RWPE2 (cell line): ENCODE measurements around the gene RFX7.

Experiments
- ATAC-seq: fragments of 200-7000 bp; cut with Tn5 transposase; 3 replicates; pipeline ENCODE4 v1.9.1; 2021; ENCODE audit warnings: low read depth
- DNase-seq: peaks from one replicate; pipeline ENCODE4 v3.0.0-alpha.2; 2020; ENCODE audit warnings: low spot score
- H3K27ac ChIP-seq: fragments of 450-650 bp; 2 replicates; pipeline ENCODE4 v1.5.1; 2017; ENCODE audit warnings: mild to moderate bottlenecking; ENCODE audit not compliant: poor library complexity, severe bottlenecking
- H3K27me3 ChIP-seq: fragments of 250-450 bp; sonication (Bioruptor Pico); 2 replicates; pipeline ENCODE4 v1.5.1; 2021; ENCODE audit warnings: mild to moderate bottlenecking, moderate library complexity; ENCODE audit not compliant: insufficient read depth, poor library complexity, severe bottlenecking
- H3K36me3 ChIP-seq: fragments of 250-450 bp; sonication (Bioruptor Pico); 2 replicates; pipeline ENCODE4 v1.5.1; 2020; ENCODE audit warnings: low read depth, mild to moderate bottlenecking, moderate library complexity
- H3K4me1 ChIP-seq: fragments of 250-450 bp; sonication (Bioruptor Pico); 2 replicates; pipeline ENCODE4 v1.5.1; 2021; ENCODE audit warnings: mild to moderate bottlenecking, moderate library complexity; ENCODE audit not compliant: insufficient read depth, poor library complexity, severe bottlenecking
- H3K4me3 ChIP-seq: fragments of 250-450 bp; sonication (Bioruptor Pico); 2 replicates; pipeline ENCODE4 v1.5.1; 2021; ENCODE audit warnings: mild to moderate bottlenecking, moderate library complexity; ENCODE audit not compliant: severe bottlenecking
- H3K9me3 ChIP-seq: fragments of 250-450 bp; sonication (Bioruptor Pico); 2 replicates; pipeline ENCODE4 v1.5.1; 2021; ENCODE audit warnings: mild to moderate bottlenecking, moderate library complexity; ENCODE audit not compliant: severe bottlenecking
- CTCF ChIP-seq: fragments of 450-650 bp; IDR thresholded peaks from one replicate; pipeline ENCODE4 v1.5.1; 2017; ENCODE audit warnings: mild to moderate bottlenecking, moderate library complexity; ENCODE audit not compliant: poor library complexity, severe bottlenecking

The RFX7 gene

GRCh38 chr15:56202701-56203100 is 41.0 kb downstream of the RFX7 start:
- Histone ChIP-seq H3K9me3 (no peaks in the 10 kb centered on the region), H3K4me1 (peaks cover 19% of the 10 kb centered on the region), H3K27me3 (no peaks in the 10 kb centered on the region), H3K36me3 (peaks cover 24% of the 10 kb centered on the region), H3K4me3 (no peak overlapping the region), H3K27ac (no peak overlapping the region)
- TF ChIP-seq CTCF: no peak
- DNase-seq (no peak), ATAC-seq (no peak)

- H3K27me3 ChIP-seq: no peaks in the 10 kb centered on the region
- no peak overlapping the region for H3K27ac ChIP-seq
- no peaks in the 10 kb centered on the region for H3K9me3 ChIP-seq
- no peak overlapping the region for H3K4me3 ChIP-seq
- peaks cover 32% of the 10 kb centered on the region for H3K36me3 ChIP-seq
- ATAC-seq: no peak
- no peak for TF ChIP-seq CTCF
- DNase-seq: no peak
- H3K4me1 ChIP-seq: peaks cover 3% of the 10 kb centered on the region
These were observed 44.6 kb downstream of the RFX7 start for GRCh38 chr15:56199038-56199437.

GRCh38 chr15:56194035-56194434 is 49.6 kb downstream of the RFX7 start:
- Histone ChIP-seq H3K4me3 (no peak overlapping the region), H3K4me1 (peaks cover 3% of the 10 kb centered on the region), H3K9me3 (no peaks in the 10 kb centered on the region), H3K27me3 (no peaks in the 10 kb centered on the region), H3K36me3 (peaks cover 23% of the 10 kb centered on the region), H3K27ac (no peak overlapping the region)
- no peak for TF ChIP-seq CTCF
- DNase-seq: no peak
- ATAC-seq: no peak

GRCh38 chr15:56192659-56193442 is 50.8 kb downstream of the RFX7 start:
- no peaks in the 10 kb centered on the region for H3K9me3 ChIP-seq
- no peak for ATAC-seq
- H3K36me3 ChIP-seq: peaks cover 16% of the 10 kb centered on the region
- no peak overlapping the region for H3K4me3 ChIP-seq
- peaks cover 3% of the 10 kb centered on the region for H3K4me1 ChIP-seq
- no peaks in the 10 kb centered on the region for H3K27me3 ChIP-seq
- TF ChIP-seq CTCF: no peak
- DNase-seq: no peak
- H3K27ac ChIP-seq: no peak overlapping the region

GRCh38 chr15:56187665-56188064 is 56.0 kb downstream of the RFX7 start:
- H3K36me3 ChIP-seq: peaks cover 13% of the 10 kb centered on the region; the same call in 1 of the 2 replicates
- DNase-seq (no peak), ATAC-seq (no peak)
- H3K4me1 ChIP-seq: no peaks in the 10 kb centered on the region
- no peak for TF ChIP-seq CTCF
- H3K27me3 ChIP-seq: no peaks in the 10 kb centered on the region
- H3K27ac ChIP-seq: no peak overlapping the region
- H3K4me3 ChIP-seq: no peak overlapping the region
- H3K9me3 ChIP-seq: no peaks in the 10 kb centered on the region
